ENCODE results near the gene STOX1. TPM values are rescaled to one million over a fixed set of nuclear protein-coding genes. Genes with fewer than 3 reads are reported as not detected.
"Not testable (repeated sequence)": the region's sequence is repeated elsewhere in the genome, so short reads cannot be mapped to it uniquely, and the experiment has no call there.

STOX1 gene
- polyA plus RNA-seq, 1 donor from 2014 or later: 1.2 TPM

- Histone ChIP-seq H3K9me2 (ENCODE audit: insufficient read depth, low read length) (no peaks in the 10 kb centered on the region), H3K79me2 (replicated peaks; ENCODE audit: insufficient read depth, low read length) (no peaks in the 10 kb centered on the region), H3K27me3 (ENCODE audit: insufficient read depth, low read depth, low read length) (no peaks in the 10 kb centered on the region), H3K27ac (ENCODE audit: low read length) (no peak overlapping the region), H3F3A (ENCODE audit: insufficient read depth, low read length, poor library complexity, severe bottlenecking) (no peaks in the 10 kb centered on the region), H3K9me3 (ENCODE audit: low read length) (no peaks in the 10 kb centered on the region), H2AFZ (ENCODE audit: low read depth, low read length) (no peak overlapping the region), H3K36me3 (ENCODE audit: insufficient read depth, low read length) (no peaks in the 10 kb centered on the region), H3K9ac (ENCODE audit: low read length) (no peak overlapping the region), H3K4me3 (ENCODE audit: low read length) (no peak overlapping the region), H4K20me1 (ENCODE audit: insufficient read depth) (no peaks in the 10 kb centered on the region), H3K4me2 (ENCODE audit: low read length) (no peak overlapping the region)
- no peak for TF ChIP-seq MXI1 (conservative IDR thresholded peaks at IDR 0.05; ENCODE audit: poor library complexity, severe bottlenecking)
- TF ChIP-seq SMC3 (conservative IDR thresholded peaks at IDR 0.05; ENCODE audit: poor library complexity): no peak
- no peak for TF ChIP-seq TAF1 (IDR thresholded peaks at IDR 0.05; ENCODE audit: low read depth)
- TF ChIP-seq CTCF (IDR thresholded peaks at IDR 0.05; ENCODE audit: poor library complexity, severe bottlenecking): no peak
- no peak for TF ChIP-seq RAD21 (conservative IDR thresholded peaks at IDR 0.05)
- no peak for TF ChIP-seq REST (IDR thresholded peaks at IDR 0.05; ENCODE audit: borderline replicate concordance)
Measured at GRCh38 chr10:68861253-68861652, 33.9 kb downstream of the STOX1 start.

GRCh38 chr10:68864611-68865010, 37.3 kb downstream of the STOX1 start:
- Histone ChIP-seq H4K20me1 (ENCODE audit: insufficient read depth) (no peaks in the 10 kb centered on the region), H3K9me2 (ENCODE audit: insufficient read depth, low read length) (no peaks in the 10 kb centered on the region), H3F3A (ENCODE audit: insufficient read depth, low read length, poor library complexity, severe bottlenecking) (no peaks in the 10 kb centered on the region), H3K9ac (ENCODE audit: low read length) (no peak overlapping the region), H2AFZ (ENCODE audit: low read depth, low read length) (no peak overlapping the region), H3K27ac (ENCODE audit: low read length) (no peak overlapping the region), H3K79me2 (replicated peaks; ENCODE audit: insufficient read depth, low read length) (no peaks in the 10 kb centered on the region), H3K36me3 (ENCODE audit: insufficient read depth, low read length) (no peaks in the 10 kb centered on the region), H3K9me3 (ENCODE audit: low read length) (no peaks in the 10 kb centered on the region), H3K4me2 (ENCODE audit: low read length) (no peak overlapping the region), H3K27me3 (ENCODE audit: insufficient read depth, low read depth, low read length) (no peaks in the 10 kb centered on the region), H3K4me3 (ENCODE audit: low read length) (no peak overlapping the region)
- no peak for TF ChIP-seq REST (IDR thresholded peaks at IDR 0.05; ENCODE audit: borderline replicate concordance)
- no peak for TF ChIP-seq RAD21 (conservative IDR thresholded peaks at IDR 0.05)
- no peak for TF ChIP-seq POLR2AphosphoS5 (IDR thresholded peaks at IDR 0.05)
- no peak for TF ChIP-seq SMC3 (conservative IDR thresholded peaks at IDR 0.05; ENCODE audit: poor library complexity)
- TF ChIP-seq MXI1 (conservative IDR thresholded peaks at IDR 0.05; ENCODE audit: poor library complexity, severe bottlenecking): no peak
- no peak for TF ChIP-seq TAF1 (IDR thresholded peaks at IDR 0.05; ENCODE audit: low read depth)
- no peak for TF ChIP-seq EZH2 (IDR thresholded peaks at IDR 0.05; ENCODE audit: borderline replicate concordance, insufficient read depth, low read length, poor library complexity, severe bottlenecking)
- TF ChIP-seq CTCF (IDR thresholded peaks at IDR 0.05; ENCODE audit: poor library complexity, severe bottlenecking): no peak
- TF ChIP-seq EP300 (conservative IDR thresholded peaks at IDR 0.05; ENCODE audit: poor library complexity, severe bottlenecking): no peak

- not testable (repeated sequence) for H4K20me1 ChIP-seq (ENCODE audit: insufficient read depth); H3F3A ChIP-seq (ENCODE audit: insufficient read depth, low read length, poor library complexity, severe bottlenecking); H2AFZ ChIP-seq (ENCODE audit: low read depth, low read length); H3K4me3 ChIP-seq (ENCODE audit: low read length); H3K9me2 ChIP-seq (ENCODE audit: insufficient read depth, low read length); H3K79me2 ChIP-seq (replicated peaks; ENCODE audit: insufficient read depth, low read length); H3K27me3 ChIP-seq (ENCODE audit: insufficient read depth, low read depth, low read length); H3K9me3 ChIP-seq (ENCODE audit: low read length); H3K9ac ChIP-seq (ENCODE audit: low read length); H3K36me3 ChIP-seq (ENCODE audit: insufficient read depth, low read length); H3K4me2 ChIP-seq (ENCODE audit: low read length); H3K27ac ChIP-seq (ENCODE audit: low read length)
Measured at GRCh38 chr10:68868173-68868572, 40.8 kb downstream of the STOX1 start.

Measured in neural cell (in vitro differentiated cells).